HG02973 (cell line): ENCODE data around the gene SPSB2.
"Not testable (repeated sequence)": the region's sequence is repeated elsewhere in the genome, so short reads cannot be mapped to it uniquely, and the experiment has no call there.

Experiments used
- ATAC-seq: cut with Tn5 transposase; IDR thresholded peaks from one replicate; pipeline ENCODE4 v1.9.1; 2021; ENCODE audit warnings: moderate library complexity; ENCODE audit not compliant: unreplicated experiment

The SPSB2 gene

DNA sequence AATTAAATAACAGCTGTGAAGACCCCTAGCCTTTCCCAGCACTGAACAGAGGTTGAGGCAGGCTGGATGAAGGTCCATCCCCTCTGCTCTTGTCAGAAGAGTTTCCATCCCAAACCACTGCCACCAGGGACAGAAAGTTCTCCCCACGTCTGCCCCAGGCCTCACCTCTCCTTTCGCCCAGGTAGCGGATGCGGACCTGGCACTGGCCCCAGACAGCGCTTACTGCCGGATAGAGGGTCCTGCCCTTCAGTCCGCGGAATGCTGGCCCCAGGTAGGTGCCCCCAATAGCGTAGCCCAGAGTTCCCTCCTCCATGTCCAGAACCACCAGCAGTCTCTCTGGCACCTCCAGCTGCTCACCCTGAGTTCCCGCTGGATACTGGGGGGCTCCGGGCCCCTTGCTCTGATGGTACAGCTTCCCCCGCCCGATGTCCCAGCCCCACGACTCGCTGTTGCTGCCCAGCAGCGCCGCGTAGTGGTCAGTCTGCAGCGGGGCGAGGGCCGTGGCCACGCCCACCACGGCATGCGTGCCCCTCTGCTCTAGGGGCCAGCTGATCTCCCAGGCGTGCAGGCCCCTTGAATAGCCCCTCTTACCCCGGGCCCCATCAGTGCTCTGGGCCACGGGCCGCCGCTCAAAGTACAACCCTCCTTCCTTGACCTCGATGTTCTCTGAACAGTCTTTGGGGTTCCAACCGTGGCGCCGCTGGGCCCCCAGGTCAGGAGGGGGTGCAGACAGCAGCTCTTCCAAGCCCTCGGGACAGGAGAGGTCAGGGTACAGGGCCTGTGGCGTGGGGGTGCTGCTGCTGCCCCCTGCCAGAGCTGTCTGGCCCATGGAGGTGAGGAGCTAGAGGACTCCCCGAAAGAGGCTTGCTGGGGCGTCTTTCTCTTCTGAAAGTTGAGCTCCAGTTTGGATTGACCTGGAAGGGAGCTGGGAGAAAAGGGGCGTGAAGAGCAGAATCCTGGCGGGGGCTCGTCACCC, 742 bp downstream of the SPSB2 start:
- ATAC-seq = no peak

DNA sequence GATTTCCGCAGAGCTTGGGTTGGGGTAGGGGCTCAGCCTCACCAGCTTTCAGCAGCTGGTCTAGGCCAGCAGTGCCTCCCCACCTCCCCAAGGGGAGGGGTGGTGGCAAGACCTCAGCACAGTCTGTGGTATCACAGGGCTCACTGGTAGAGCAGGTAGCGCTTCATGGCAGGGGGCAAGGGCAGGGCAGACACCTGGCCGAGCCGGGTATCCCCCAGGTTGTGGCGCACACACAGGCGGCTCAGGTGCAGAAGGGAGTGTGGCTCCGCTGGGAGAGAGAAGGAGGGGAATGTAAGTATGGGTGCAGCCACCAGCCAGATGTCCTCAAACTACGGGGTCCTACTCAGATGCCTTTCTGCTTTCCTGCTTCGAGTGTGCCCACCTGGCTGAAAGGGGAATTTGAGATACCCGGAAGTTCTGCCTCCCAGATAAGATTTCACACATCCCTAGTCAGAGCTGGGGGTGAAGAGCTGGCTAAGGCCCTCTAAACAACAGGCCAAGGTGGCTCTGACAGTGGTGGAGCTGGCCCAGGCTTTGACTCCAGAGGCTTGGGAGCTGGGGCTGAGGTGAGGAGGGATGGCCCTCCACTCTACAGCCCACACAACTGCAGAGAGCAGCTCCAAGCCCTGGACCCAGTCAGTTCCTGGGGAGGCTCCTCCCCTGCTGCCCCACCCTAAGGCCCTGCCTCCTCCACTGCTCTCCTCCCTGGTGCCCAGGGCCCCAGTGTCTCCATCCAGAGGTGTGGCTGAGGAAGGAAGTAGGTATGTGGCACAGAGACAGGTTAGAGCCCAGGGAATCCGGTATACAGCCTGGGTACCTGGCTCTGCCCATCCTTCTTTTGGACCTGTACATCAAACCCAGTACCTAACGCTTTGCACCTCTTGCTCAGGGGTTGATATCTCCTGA, 1.8 kb downstream of the SPSB2 start:
- ATAC-seq = no peak

DNA sequence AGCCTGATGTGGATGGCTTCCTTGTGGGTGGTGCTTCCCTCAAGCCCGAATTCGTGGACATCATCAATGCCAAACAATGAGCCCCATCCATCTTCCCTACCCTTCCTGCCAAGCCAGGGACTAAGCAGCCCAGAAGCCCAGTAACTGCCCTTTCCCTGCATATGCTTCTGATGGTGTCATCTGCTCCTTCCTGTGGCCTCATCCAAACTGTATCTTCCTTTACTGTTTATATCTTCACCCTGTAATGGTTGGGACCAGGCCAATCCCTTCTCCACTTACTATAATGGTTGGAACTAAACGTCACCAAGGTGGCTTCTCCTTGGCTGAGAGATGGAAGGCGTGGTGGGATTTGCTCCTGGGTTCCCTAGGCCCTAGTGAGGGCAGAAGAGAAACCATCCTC, 2.8 kb downstream of the SPSB2 start:
- not testable (repeated sequence) for ATAC-seq

DNA sequence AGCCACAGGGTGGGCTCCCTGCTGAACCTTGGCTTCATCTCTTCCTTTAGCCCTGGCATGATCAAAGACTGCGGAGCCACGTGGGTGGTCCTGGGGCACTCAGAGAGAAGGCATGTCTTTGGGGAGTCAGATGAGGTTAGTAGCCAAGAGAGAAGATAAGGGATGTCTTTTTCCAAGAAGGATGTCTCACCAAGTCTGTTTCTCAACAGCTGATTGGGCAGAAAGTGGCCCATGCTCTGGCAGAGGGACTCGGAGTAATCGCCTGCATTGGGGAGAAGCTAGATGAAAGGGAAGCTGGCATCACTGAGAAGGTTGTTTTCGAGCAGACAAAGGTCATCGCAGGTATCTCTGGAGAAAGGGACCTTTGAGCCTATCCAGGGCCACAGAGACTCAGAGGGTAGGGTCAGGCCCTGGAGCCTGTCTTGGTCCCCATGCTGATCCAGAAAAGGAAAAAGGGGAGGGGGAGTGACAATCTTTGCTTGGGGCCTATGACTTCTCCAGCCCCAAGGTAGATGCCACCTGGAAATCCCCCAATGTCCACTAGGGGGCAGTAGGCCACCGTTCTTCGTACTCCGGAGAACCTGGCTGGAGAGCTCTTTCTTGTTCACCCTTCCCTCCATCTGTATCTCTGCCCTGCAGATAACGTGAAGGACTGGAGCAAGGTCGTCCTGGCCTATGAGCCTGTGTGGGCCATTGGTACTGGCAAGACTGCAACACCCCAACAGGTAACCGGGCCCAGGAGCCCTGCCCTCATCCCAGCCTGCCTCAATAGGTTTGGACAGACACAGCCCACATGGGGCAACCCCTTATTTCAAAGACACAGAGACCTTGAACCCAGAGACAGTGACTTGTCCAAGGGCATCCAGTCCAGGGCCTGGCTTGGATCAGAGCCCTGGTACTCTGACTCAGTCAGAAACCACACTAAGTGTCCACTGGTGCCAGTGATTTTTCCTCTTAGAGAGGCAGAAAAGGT, 3.8 kb downstream of the SPSB2 start:
- no peak for ATAC-seq

DNA sequence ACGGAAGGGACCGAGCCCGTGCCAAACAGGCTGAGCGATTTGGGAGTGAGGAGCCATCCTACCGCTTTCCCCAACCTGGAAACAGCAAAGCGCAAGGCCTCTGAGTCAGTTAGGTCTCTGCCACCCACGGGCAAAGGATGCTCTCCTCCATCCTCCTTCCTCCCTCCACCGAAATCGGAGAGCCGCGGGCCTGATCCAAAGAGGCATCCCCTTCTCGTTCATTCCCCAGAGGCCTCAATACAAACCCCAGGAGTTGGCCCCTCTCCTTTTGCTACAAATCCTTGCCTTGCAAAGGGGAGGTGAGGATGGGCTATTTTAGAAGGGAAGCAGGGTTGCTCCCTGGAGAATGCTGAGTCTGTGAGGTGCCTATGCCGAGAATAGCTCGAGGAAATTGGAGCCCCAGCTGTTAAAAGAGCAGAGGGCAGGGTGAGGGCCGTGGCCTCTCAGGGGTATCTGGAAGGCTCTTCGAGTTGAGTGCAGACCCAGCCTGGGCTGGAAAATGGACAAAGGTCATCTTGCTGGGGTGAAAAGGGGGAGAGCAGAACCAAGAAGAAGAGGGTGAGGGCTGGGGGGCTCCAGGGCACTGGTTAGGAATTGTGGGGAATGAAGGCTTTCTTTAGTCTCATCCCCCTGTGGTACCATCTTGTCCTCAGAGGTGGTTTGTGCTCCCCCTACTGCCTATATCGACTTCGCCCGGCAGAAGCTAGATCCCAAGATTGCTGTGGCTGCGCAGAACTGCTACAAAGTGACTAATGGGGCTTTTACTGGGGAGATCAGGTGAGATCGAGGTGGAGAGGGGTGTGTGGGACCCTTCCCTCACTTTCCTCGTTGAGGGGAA, 4.7 kb downstream of the SPSB2 start:
- ATAC-seq = no peak

DNA sequence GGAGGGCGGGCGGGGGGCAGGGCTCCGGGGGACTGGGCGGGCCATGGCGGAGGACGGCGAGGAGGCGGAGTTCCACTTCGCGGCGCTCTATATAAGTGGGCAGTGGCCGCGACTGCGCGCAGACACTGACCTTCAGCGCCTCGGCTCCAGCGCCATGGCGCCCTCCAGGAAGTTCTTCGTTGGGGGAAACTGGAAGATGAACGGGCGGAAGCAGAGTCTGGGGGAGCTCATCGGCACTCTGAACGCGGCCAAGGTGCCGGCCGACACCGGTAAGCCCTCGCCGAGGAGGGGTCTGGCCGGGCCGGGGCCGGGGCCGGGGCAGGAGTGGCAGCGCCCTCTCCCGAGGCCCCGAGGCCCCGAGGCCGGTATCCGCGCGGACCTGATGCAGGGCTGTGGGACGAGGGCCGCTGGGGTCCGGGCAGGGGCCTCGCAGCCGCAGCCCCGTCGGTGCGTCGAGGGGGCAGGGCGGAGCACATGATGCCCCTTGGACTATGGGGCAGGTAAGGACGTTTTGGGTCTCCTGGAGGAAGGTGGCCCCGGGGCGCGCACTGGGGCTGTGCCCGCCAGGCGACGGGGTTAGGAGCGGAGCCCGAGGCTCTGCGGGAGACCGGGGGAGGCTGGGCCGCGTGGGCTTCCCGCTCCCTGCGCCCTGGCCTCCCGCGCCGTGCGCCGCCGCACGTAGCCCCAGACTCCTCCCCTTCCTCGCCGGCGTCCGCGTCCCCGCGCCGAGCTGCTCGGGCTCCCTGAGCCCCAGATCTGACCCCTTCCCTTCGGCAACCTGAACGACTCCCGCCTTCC, 5.5 kb downstream of the SPSB2 start, which contains the start of gene TPI1:
TPI1 (plus strand) TSS at position 119 of the 798 bp plus-strand sequence; CDS start at position 155, 36 bp downstream.
- peak; percentile 41 for ATAC-seq

DNA sequence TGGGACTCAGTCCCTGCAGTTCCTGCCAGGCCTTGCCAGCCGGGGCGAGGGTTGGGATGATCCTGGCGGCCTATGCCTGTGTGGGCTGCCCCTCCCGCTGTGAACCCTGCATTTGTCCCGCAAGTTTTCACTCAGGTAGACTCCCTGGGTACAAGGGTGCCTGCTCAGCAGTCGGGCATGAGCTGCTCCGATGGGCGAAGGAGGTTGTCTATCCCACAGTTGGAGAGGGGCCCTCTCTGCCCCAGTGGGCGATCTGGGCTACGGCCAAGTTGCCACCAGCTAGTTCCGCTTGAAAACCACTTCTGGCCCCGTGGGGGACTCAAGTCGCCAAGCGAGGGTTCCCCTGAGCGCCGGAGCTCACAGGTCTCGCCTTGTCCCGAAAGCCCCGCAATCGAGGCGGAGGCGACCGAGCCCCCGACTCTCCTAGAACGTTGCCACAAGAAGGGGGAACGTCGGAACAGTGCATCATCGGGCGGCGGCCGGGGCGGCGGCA, 6.1 kb downstream of the SPSB2 start:
- no peak for ATAC-seq

DNA sequence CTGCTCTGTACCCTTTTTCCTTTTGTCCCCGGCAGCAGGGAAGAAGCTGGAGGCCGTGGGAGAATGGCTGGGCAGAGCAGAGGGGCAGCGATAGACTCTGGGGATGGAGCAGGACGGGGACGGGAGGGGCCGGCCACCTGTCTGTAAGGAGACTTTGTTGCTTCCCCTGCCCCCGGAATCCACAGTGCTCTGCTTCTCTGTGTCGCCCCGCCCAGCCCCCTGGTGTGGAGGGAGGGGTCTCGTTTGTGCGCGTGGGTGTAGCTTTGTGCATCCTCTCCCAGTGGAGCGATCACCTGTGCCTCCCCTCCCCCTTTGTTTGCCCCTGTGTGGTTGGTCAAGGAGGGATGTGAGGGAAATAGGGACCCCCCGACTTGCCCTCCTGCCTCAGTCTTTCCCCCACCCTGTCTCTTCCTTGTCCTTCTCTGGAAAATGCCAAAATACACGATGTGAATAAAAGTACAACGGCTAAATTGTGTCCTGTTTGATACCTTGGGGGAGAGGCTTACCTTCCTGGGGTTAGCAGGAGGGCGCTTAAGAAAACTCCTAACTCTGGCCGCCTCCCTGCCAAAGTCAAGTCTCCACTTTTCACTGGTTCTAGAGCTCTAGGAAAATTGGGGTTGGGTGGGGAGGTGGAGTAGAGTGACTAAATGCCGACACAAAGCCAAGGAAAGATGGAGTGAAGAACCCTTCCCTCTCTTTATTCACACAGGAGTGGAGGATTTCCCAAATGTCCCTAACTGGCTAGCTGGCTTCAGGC, 6.8 kb downstream of the SPSB2 start:
- ATAC-seq = no peak

DNA sequence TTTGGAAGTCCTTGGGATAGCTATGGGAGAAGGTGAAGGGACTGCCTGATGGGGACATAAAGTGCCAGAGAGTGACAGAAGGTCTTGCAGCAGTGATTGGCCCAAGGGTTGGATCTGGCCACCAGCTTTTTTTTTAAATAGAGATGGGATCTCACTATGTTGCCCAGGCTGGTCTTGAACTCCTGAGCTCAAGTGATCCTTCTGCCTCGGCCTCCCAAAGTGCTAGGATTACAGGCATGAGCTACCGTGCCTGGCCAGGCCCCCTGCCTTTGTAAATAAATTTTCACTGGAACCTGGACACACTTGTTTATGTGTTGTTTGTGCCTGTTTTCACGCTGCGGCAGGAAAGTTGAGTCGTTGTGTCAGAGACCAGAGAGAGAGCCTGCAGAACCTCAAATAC, 7.8 kb downstream of the SPSB2 start:
- not testable (repeated sequence) for ATAC-seq

DNA sequence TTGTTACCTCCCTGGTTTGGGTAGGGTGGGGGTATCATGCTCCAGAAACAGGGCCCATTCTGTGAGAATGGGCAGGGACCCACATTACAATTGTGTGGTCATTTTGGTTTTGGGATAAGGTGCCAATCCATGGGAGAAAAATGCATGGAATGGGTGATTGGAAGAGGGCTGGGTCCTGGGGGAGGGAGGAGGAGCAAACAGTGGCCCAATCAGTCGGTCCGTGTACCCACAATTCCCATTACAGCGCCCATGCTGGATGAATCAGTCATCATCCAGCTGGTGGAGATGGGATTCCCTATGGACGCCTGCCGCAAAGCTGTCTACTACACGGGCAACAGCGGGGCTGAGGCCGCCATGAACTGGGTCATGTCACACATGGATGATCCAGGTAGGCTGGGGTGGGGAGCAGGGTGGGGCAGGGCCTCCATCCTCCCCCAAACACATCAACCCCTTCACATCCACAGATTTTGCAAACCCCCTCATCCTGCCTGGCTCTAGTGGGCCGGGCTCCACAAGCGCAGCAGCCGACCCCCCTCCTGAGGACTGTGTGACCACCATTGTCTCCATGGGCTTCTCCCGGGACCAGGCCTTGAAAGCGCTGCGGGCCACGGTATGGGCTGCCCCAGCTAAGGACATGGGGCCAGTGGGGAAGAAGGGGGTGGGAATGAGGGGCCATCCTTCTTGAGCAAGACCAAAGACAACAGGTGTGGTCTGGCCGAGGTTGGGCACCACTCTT, 9.3 kb downstream of the SPSB2 start:
- ATAC-seq = no peak

DNA sequence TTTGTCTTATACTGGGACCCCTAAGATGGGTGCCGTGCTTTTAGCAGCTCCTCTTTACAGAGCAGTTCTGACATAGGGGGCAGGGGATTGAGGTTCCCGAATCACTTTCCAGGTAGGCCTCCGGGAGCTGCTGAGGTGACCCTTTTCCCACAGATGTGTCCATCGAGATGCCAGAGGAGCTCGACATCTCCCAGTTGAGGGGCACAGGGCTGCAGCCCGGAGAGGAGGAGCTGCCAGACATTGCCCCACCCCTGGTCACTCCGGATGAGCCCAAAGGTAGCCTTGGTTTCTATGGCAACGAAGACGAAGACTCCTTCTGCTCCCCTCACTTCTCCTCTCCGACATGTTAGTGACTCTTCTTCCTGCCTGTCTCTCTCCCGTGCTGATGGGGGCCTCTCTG, 10.1 kb downstream of the SPSB2 start:
- ATAC-seq = no peak

DNA sequence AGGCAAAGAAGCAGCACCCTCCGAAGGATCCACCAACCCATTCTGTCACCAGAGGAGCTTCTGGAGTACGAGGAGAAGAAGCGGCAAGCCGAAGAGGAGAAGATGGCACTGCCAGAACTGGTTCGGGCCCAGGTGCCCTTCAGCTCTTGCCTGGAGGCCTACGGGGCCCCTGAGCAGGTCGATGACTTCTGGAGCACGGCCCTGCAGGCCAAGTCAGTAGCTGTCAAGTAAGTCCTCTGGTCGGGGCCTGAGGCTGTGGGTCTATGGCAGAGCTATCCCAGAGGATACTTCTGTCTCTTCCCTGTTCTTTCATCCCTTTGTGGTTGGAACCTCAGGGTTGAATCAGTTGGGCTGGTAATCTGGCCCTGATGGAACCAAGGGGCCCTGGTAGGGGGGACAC, 11.7 kb downstream of the SPSB2 start:
- no peak for ATAC-seq

DNA sequence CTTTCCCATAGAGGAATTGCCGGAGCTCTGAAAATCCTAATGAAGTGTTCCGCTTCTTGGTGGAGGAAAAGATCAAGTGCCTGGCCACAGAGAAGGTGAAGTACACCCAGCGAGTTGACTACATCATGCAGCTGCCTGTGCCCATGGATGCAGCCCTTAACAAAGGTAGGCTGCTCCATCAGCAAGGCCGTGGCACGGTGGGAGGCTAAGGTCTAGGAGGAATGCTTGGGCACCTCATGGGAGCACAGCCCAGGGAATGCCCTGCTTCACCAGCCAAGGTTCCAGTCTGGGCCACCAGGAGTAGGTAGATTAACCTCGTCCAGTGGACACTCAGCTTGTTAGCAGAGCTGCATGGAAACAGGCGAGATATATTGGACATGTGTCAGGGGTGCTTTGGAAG, 12.2 kb downstream of the SPSB2 start:
- no peak for ATAC-seq

DNA sequence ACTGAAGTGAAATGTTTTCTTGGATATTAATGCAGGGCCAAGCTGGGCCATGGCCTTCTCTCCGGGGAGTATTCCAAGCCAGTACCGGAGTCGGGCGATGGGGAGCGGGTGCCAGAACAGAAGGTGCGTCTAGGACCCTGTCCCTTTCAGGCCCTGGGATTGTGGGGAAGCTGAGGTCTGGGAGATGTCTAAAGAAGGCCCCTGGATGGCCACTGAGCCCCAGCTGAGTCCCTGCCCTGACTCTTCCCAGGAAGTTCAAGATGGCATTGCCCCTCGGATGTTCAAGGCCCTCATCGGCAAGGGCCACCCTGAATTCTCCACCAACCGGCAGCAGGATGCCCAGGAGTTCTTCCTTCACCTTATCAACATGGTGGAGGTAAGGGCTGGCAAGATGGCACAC, 13.0 kb downstream of the SPSB2 start:
- no peak for ATAC-seq

DNA sequence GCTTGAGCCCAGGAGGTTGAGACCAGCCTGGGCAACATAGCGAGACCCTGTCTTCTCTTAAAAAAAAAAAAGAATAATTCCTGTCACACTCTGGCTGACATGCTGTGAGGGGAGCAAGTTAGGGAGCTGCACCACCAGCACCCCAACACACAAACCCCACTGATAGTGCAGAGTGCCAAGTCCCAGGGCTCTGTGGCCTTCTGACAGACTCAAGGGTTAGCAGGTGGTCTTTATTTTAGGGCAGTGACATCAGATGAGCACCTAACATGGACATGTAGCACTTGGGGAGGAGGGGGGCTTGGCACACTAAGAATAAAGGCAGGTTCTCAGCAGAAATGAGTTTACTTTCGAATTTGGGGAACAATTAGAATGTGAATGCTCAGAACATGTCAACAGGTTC, 14.3 kb downstream of the SPSB2 start:
- ATAC-seq = no peak

DNA sequence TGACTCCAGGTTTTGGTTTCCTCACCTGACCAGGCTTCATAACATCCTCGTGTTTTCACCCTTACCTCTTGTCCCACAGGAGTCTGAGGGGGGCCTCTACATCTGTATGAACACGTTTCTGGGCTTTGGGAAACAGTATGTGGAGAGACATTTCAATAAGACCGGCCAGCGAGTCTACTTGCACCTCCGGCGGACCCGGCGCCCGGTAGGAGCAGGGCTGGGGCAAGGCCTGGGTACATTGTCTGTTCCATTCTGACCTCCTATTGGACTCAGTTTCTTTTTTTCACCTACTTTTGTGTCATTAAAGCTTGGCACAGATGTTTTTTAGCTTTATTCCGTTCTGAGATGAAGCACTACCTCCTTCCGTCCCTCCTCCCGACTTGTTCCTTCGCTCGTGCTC, 17.8 kb downstream of the SPSB2 start:
- no peak for ATAC-seq

DNA sequence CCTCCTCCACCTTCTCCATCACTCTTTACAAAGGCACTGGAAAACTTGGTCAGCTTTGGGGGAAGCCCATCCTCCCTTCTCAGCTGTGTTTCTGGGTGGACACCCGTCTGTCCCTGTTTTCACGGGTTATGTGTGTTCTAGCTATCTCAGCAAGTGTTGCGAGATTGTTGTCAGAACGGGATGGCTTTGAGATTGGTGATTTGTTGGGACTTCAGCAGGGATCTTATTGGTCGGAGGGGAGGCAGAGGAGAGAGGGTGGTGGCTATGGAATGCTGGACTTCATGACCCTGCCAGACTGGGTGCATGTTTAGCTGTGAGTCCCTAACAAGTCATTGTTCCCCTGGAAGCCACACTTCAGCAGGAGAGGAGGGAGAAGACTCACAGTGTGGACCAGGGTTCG, 19.1 kb downstream of the SPSB2 start:
- ATAC-seq = no peak
